SK-N-SH (cell line): ENCODE results near the gene C7orf33.

Experiments used
- EP300 ChIP-seq, 2 experiments: IDR thresholded peaks; 2 replicates each; pipeline versions ENCODE4 v1.4.0 to v1.6.1; 2012; ENCODE audit warnings: borderline replicate concordance in 1 of 2, low read depth in 1 of 2, low read length in 1 of 2
- POLR2AphosphoS5 ChIP-seq: IDR thresholded peaks from 2 replicates; pipeline ENCODE4 v1.6.1; 2012; ENCODE audit warnings: low read depth, low read length
- RFX5 ChIP-seq: IDR thresholded peaks from 2 replicates; pipeline ENCODE4 v1.6.1; 2012; ENCODE audit warnings: mild to moderate bottlenecking, improper control_type of control experiment, low read length
- SMC3 ChIP-seq: IDR thresholded peaks from 2 replicates; pipeline ENCODE4 v1.6.1; 2012; ENCODE audit warnings: low read depth, low read length, improper control_type of control experiment
- TAF1 ChIP-seq: IDR thresholded peaks from 2 replicates; pipeline ENCODE4 v1.6.1; 2012; ENCODE audit warnings: low read depth, mild to moderate bottlenecking, low read length, moderate library complexity, borderline replicate concordance
- TF ChIP-seq, protein P1 (sequence below): fragments of 200-600 bp; sonication (generic); IDR thresholded peaks from 2 replicates; pipeline ENCODE4 v1.6.1; 2017; ENCODE audit warnings: antibody characterized with exemption, mild to moderate bottlenecking, moderate library complexity
- TF ChIP-seq, protein P2 (sequence below): IDR thresholded peaks from 2 replicates; pipeline ENCODE4 v1.4.0; 2012; ENCODE audit warnings: low read depth, borderline replicate concordance
- TF ChIP-seq, protein P3 (sequence below): fragments of 150-350 bp; IDR thresholded peaks from 2 replicates; pipeline ENCODE4 v1.6.1; 2017; ENCODE audit warnings: antibody characterized with exemption, low read length, low read depth, borderline replicate concordance
- TF ChIP-seq, protein P4 (sequence below): fragments of 150-350 bp; IDR thresholded peaks from 2 replicates; pipeline ENCODE4 v1.6.1; 2016; ENCODE audit warnings: mild to moderate bottlenecking, low read depth, low read length

DNA sequence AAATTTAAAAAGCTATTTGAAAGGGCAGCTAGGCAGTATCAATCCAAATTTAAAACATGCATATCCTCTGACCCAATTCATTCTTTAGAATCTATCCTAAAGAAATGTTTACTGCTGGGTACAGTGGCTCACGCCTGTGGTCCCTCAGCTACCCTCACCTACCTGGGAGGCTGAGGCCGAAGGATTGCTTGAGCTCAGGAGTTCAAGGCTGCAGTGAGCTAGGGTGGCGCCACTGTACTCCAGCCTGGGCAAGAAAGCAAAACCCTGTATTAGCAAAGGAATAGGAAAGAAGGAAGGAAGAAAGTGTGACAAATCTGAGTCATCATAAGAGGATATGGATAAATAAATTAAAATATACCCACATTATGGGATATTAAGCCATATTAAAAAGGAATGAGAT is 36.3 kb downstream of the C7orf33 start:
- TF ChIP-seq, protein P1, sequence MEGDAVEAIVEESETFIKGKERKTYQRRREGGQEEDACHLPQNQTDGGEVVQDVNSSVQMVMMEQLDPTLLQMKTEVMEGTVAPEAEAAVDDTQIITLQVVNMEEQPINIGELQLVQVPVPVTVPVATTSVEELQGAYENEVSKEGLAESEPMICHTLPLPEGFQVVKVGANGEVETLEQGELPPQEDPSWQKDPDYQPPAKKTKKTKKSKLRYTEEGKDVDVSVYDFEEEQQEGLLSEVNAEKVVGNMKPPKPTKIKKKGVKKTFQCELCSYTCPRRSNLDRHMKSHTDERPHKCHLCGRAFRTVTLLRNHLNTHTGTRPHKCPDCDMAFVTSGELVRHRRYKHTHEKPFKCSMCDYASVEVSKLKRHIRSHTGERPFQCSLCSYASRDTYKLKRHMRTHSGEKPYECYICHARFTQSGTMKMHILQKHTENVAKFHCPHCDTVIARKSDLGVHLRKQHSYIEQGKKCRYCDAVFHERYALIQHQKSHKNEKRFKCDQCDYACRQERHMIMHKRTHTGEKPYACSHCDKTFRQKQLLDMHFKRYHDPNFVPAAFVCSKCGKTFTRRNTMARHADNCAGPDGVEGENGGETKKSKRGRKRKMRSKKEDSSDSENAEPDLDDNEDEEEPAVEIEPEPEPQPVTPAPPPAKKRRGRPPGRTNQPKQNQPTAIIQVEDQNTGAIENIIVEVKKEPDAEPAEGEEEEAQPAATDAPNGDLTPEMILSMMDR, result peak; percentile 15; the same call in 1 of the 2 replicates
- TF ChIP-seq POLR2AphosphoS5, result no peak
- no peak for TF ChIP-seq TAF1
- TF ChIP-seq, protein P2, sequence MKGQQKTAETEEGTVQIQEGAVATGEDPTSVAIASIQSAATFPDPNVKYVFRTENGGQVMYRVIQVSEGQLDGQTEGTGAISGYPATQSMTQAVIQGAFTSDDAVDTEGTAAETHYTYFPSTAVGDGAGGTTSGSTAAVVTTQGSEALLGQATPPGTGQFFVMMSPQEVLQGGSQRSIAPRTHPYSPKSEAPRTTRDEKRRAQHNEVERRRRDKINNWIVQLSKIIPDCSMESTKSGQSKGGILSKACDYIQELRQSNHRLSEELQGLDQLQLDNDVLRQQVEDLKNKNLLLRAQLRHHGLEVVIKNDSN, result no peak
- no peak for TF ChIP-seq SMC3
- TF ChIP-seq, protein P3, sequence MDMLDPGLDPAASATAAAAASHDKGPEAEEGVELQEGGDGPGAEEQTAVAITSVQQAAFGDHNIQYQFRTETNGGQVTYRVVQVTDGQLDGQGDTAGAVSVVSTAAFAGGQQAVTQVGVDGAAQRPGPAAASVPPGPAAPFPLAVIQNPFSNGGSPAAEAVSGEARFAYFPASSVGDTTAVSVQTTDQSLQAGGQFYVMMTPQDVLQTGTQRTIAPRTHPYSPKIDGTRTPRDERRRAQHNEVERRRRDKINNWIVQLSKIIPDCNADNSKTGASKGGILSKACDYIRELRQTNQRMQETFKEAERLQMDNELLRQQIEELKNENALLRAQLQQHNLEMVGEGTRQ, result no peak
- TF ChIP-seq EP300 (IDR thresholded peaks at IDR 0.05; ENCODE audit: borderline replicate concordance in 1 of 2, low read depth in 1 of 2, low read length in 1 of 2), result no peak
- TF ChIP-seq RFX5, result no peak
- TF ChIP-seq, protein P4, sequence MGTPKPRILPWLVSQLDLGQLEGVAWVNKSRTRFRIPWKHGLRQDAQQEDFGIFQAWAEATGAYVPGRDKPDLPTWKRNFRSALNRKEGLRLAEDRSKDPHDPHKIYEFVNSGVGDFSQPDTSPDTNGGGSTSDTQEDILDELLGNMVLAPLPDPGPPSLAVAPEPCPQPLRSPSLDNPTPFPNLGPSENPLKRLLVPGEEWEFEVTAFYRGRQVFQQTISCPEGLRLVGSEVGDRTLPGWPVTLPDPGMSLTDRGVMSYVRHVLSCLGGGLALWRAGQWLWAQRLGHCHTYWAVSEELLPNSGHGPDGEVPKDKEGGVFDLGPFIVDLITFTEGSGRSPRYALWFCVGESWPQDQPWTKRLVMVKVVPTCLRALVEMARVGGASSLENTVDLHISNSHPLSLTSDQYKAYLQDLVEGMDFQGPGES, result no peak
